ENCODE data around the gene PLBD2. TPM values are rescaled to one million over a fixed set of nuclear protein-coding genes. Genes with fewer than 3 reads are reported as not detected.

PLBD2 gene
- total and polyA plus RNA-seq, 2 donors (not counting 1 experiment from before 2014, with no cell fraction given): 11.9 to 35.5 TPM

- DNase-seq (ENCODE audit: low read depth in 2 of 2): peak in 1 of 2 donors; percentile 9
- H3K9me3 ChIP-seq (ENCODE audit: control insufficient read depth, insufficient read depth, low read depth, low read length): no peaks in the 10 kb centered on the region
- H3K4me3 ChIP-seq (replicated peaks in 1 of 4; ENCODE audit: control extremely low read depth in 1 of 4, insufficient read depth in 1 of 4, low read depth in 3 of 4, low read length in 4 of 4): no peak overlapping the region
- H3K36me3 ChIP-seq (ENCODE audit: control insufficient read depth, insufficient read depth, low read length): peaks cover 2% of the 10 kb centered on the region
- peaks cover 4% of the 10 kb centered on the region for H3K4me1 ChIP-seq (ENCODE audit: control insufficient read depth, extremely low read depth, insufficient read depth, low read length)
- H3K27me3 ChIP-seq (ENCODE audit: control insufficient read depth, insufficient read depth, low read length): no peaks in the 10 kb centered on the region
- no peaks in the 10 kb centered on the region for H4K20me1 ChIP-seq (ENCODE audit: control insufficient read depth, extremely low read depth, insufficient read depth, low read length)
- TF ChIP-seq CTCF (conservative IDR thresholded peaks at IDR 0.05 in 1 of 2, IDR thresholded peaks at IDR 0.05 in 1 of 2; ENCODE audit: low read depth in 1 of 2, low read length in 2 of 2): no peak
- TF ChIP-seq EZH2 (IDR thresholded peaks at IDR 0.05; ENCODE audit: low read length, missing control alignments): no peak
- H2AFZ ChIP-seq (ENCODE audit: low read length): no peak overlapping the region
- H3K27ac ChIP-seq (ENCODE audit: insufficient read depth, low read length): no peak overlapping the region
- H3K9ac ChIP-seq (ENCODE audit: insufficient read depth, low read length): no peak overlapping the region
- H3K4me2 ChIP-seq (ENCODE audit: extremely low read depth, insufficient read depth, low read length): no peak overlapping the region
- H3K79me2 ChIP-seq (ENCODE audit: control insufficient read depth, insufficient read depth, low read length): peaks cover 10% of the 10 kb centered on the region
These were observed 3.4 kb downstream of the PLBD2 start for GRCh38 chr12:113361574-113362370.

- TF ChIP-seq CTCF (conservative IDR thresholded peaks at IDR 0.05 in 1 of 2, IDR thresholded peaks at IDR 0.05 in 1 of 2; ENCODE audit: low read depth in 1 of 2, low read length in 2 of 2) (no peak), EZH2 (IDR thresholded peaks at IDR 0.05; ENCODE audit: low read length, missing control alignments) (no peak)
- Histone ChIP-seq H3K4me1 (ENCODE audit: control insufficient read depth, extremely low read depth, insufficient read depth, low read length) (peaks cover 3% of the 10 kb centered on the region), H3K36me3 (ENCODE audit: control insufficient read depth, insufficient read depth, low read length) (peaks cover 4% of the 10 kb centered on the region), H3K79me2 (ENCODE audit: control insufficient read depth, insufficient read depth, low read length) (peaks cover 3% of the 10 kb centered on the region), H3K9me3 (ENCODE audit: control insufficient read depth, insufficient read depth, low read depth, low read length) (no peaks in the 10 kb centered on the region), H3K4me2 (ENCODE audit: extremely low read depth, insufficient read depth, low read length) (no peak overlapping the region), H2AFZ (ENCODE audit: low read length) (no peak overlapping the region), H3K4me3 (replicated peaks in 1 of 4; ENCODE audit: control extremely low read depth in 1 of 4, insufficient read depth in 1 of 4, low read depth in 3 of 4, low read length in 4 of 4) (no peak overlapping the region), H3K27ac (ENCODE audit: insufficient read depth, low read length) (no peak overlapping the region), H3K27me3 (ENCODE audit: control insufficient read depth, insufficient read depth, low read length) (no peaks in the 10 kb centered on the region), H3K9ac (ENCODE audit: insufficient read depth, low read length) (no peak overlapping the region), H4K20me1 (ENCODE audit: control insufficient read depth, extremely low read depth, insufficient read depth, low read length) (no peaks in the 10 kb centered on the region)
- no peak for DNase-seq (ENCODE audit: low read depth in 2 of 2)
These were observed 6.3 kb downstream of the PLBD2 start for GRCh38 chr12:113364698-113365097.

- no peak for TF ChIP-seq EZH2 (IDR thresholded peaks at IDR 0.05; ENCODE audit: low read length, missing control alignments)
- TF ChIP-seq CTCF (conservative IDR thresholded peaks at IDR 0.05 in 1 of 2, IDR thresholded peaks at IDR 0.05 in 1 of 2; ENCODE audit: low read depth in 1 of 2, low read length in 2 of 2): no peak
- no peaks in the 10 kb centered on the region for H4K20me1 ChIP-seq (ENCODE audit: control insufficient read depth, extremely low read depth, insufficient read depth, low read length)
These were observed 7.4 kb downstream of the PLBD2 start for GRCh38 chr12:113365639-113366395.

More at GRCh38 chr12:113365639-113366395, 7.4 kb downstream of the PLBD2 start:
- no peak overlapping the region for H3K4me3 ChIP-seq (replicated peaks in 1 of 4; ENCODE audit: control extremely low read depth in 1 of 4, insufficient read depth in 1 of 4, low read depth in 3 of 4, low read length in 4 of 4)
- no peak overlapping the region for H3K4me2 ChIP-seq (ENCODE audit: extremely low read depth, insufficient read depth, low read length)
- H3K36me3 ChIP-seq (ENCODE audit: control insufficient read depth, insufficient read depth, low read length): peaks cover 2% of the 10 kb centered on the region
- H3K9ac ChIP-seq (ENCODE audit: insufficient read depth, low read length): no peak overlapping the region
- H3K9me3 ChIP-seq (ENCODE audit: control insufficient read depth, insufficient read depth, low read depth, low read length): no peaks in the 10 kb centered on the region
- H3K79me2 ChIP-seq (ENCODE audit: control insufficient read depth, insufficient read depth, low read length): no peaks in the 10 kb centered on the region
- no peak overlapping the region for H2AFZ ChIP-seq (ENCODE audit: low read length)
- H3K27ac ChIP-seq (ENCODE audit: insufficient read depth, low read length): no peak overlapping the region
- H3K4me1 ChIP-seq (ENCODE audit: control insufficient read depth, extremely low read depth, insufficient read depth, low read length): no peaks in the 10 kb centered on the region
- no peak for DNase-seq (ENCODE audit: low read depth in 2 of 2)
- H3K27me3 ChIP-seq (ENCODE audit: control insufficient read depth, insufficient read depth, low read length): no peaks in the 10 kb centered on the region
